ENCODE data around the gene CENPV.

- TF ChIP-seq ZNF24 (IDR thresholded peaks at IDR 0.05) (no peak), YY1 (IDR thresholded peaks at IDR 0.05; ENCODE audit: low read depth, low read length) (no peak), IRF5 (IDR thresholded peaks at IDR 0.05; ENCODE audit: borderline replicate concordance) (no peak), ATF3 (IDR thresholded peaks at IDR 0.05; ENCODE audit: borderline replicate concordance, extremely low read depth, low read depth, low read length) (no peak), SIN3A (IDR thresholded peaks at IDR 0.05; ENCODE audit: low read depth, low read length) (no peak), POLR2A (IDR thresholded peaks at IDR 0.05; ENCODE audit: low read depth, low read length) (no peak), RELA (IDR thresholded peaks at IDR 0.05; ENCODE audit: borderline replicate concordance, partially characterized antibody) (no peak)
Observed at GRCh38 chr17:16328997-16329396, 24.3 kb downstream of the CENPV start.
